Measurements from ENCODE around the gene FKBP4.

DNA sequence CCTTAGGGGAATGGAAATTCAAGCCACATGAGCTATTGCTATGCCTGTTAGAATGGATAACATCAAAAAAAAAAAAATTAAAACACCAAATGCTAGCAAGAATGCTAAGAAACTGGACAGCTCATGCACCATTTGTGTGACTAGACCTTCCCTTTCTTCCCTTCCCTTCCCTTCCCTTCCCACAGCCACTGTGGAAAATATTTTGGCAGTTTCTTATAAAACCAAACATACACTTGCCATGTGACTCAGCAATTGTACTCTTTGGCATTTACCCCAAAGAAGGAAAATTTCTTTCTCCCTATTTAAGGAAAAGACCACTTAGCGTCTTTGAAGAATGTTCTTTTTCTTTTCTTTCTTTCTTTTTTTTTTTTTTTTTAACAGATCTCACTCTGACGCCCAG is 49.1 kb upstream of the FKBP4 start:
- TF ChIP-seq, protein P1, sequence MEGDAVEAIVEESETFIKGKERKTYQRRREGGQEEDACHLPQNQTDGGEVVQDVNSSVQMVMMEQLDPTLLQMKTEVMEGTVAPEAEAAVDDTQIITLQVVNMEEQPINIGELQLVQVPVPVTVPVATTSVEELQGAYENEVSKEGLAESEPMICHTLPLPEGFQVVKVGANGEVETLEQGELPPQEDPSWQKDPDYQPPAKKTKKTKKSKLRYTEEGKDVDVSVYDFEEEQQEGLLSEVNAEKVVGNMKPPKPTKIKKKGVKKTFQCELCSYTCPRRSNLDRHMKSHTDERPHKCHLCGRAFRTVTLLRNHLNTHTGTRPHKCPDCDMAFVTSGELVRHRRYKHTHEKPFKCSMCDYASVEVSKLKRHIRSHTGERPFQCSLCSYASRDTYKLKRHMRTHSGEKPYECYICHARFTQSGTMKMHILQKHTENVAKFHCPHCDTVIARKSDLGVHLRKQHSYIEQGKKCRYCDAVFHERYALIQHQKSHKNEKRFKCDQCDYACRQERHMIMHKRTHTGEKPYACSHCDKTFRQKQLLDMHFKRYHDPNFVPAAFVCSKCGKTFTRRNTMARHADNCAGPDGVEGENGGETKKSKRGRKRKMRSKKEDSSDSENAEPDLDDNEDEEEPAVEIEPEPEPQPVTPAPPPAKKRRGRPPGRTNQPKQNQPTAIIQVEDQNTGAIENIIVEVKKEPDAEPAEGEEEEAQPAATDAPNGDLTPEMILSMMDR (IDR thresholded peaks at IDR 0.05): no peak
- no peak for TF ChIP-seq POLR2A (IDR thresholded peaks at IDR 0.05)
